Effector memory CD8-positive, alpha-beta T cell (primary cell): ENCODE results near the gene SLC44A3.
A peak's percentile ranks its signal among the peaks of the same experiment; 100 is the strongest.

Experiments
- ATAC-seq: fragments of 150-1000 bp; cut with Tn5 transposase; replicated peaks from 2 replicates; pipeline ENCODE4 v1.10.0; 2021; ENCODE audit warnings: mild to moderate bottlenecking, moderate library complexity
- DNase-seq, 3 experiments: peaks; one replicate each; pipeline ENCODE4 v3.0.0; 2021
- H3K27ac Mint-ChIP-seq, 2 donors: one replicate each; pipeline ENCODE4 v1.8.0; 2022; ENCODE audit warnings: mild to moderate bottlenecking in 2 of 2, mixed read lengths in 2 of 2, moderate library complexity in 2 of 2
- H3K27me3 Mint-ChIP-seq, 2 donors: one replicate each; pipeline ENCODE4 v1.8.0; 2022; ENCODE audit warnings: mixed read lengths in 2 of 2
- H3K36me3 Mint-ChIP-seq: one replicate; pipeline ENCODE4 v1.8.0; 2022; ENCODE audit warnings: mild to moderate bottlenecking, moderate library complexity, mixed read lengths; ENCODE audit not compliant: insufficient read depth
- H3K4me1 Mint-ChIP-seq, 2 donors: one replicate each; pipeline ENCODE4 v1.8.0; 2022; ENCODE audit warnings: low read depth in 2 of 2, mixed read lengths in 2 of 2
- H3K4me3 Mint-ChIP-seq, 2 donors: one replicate each; pipeline ENCODE4 v1.8.0; 2022; ENCODE audit warnings: mild to moderate bottlenecking in 2 of 2, mixed read lengths in 2 of 2, moderate library complexity in 2 of 2
- H3K9me3 Mint-ChIP-seq, 2 donors: one replicate each; pipeline ENCODE4 v1.8.0; 2022; ENCODE audit warnings: mixed read lengths in 2 of 2

Gene SLC44A3

DNA sequence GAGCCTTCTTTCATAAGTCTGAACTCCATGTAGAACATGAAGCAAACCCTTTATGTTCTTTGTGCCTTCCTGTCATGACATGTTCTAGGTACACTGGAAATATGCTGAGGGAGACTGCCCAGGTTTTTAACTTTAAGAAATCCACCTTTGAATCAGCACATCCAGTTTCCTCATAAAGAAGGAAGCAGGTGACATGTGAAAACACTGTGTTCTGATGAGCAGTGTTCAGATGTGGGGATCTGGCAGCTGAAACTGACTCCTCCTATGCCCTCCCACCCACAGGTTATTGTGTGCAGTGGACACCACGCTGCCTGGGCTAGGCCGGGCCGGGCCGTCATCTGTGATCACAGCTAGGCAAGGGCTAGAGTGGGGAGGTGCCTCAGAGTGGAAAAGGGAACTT is 55.6 kb downstream of the SLC44A3 start:
- no peaks in the 10 kb centered on the region for H3K9me3 Mint-ChIP-seq
- no peak overlapping the region for H3K4me3 Mint-ChIP-seq
- no peak for ATAC-seq
- H3K4me1 Mint-ChIP-seq, result no peaks in the 10 kb centered on the region
- no peak overlapping the region for H3K27ac Mint-ChIP-seq
- H3K36me3 Mint-ChIP-seq, result peaks cover 6% of the 10 kb centered on the region
- peaks cover 39 to 45% of the 10 kb centered on the region in 2 donors for H3K27me3 Mint-ChIP-seq
- DNase-seq, result no peak

DNA sequence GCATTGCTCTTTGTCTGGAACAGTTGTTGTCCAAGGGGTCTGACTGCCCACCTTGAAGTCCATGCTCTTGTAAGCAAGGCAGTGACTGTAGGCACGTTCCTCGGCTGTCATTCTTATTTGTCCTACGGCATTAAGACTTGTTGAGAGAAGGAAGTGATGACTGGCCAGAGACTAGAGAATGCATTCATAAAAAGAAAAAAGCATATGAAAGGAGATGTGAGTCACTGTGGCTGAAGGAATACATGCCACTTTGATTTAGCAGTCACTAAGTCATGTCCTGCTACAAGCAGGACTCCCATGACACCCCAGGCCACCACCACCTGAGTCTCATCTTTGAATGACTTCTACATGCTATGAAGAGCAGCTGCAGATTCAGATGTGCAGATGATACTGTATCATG is 56.2 kb downstream of the SLC44A3 start:
- Mint-ChIP-seq H3K9me3 (no peaks in the 10 kb centered on the region), H3K27ac (no peak overlapping the region), H3K4me1 (no peaks in the 10 kb centered on the region), H3K27me3 (peaks cover 37 to 45% of the 10 kb centered on the region in 2 donors), H3K36me3 (peaks cover 6% of the 10 kb centered on the region), H3K4me3 (no peak overlapping the region)
- no peak for DNase-seq
- ATAC-seq, result no peak

GRCh38 chr1:94878329-94878728 is 58.2 kb downstream of the SLC44A3 start:
- ATAC-seq, result no peak
- no peaks in the 10 kb centered on the region for H3K36me3 Mint-ChIP-seq
- peaks cover 7% of the 10 kb centered on the region in 2 donors for H3K4me1 Mint-ChIP-seq
- DNase-seq, result no peak
- H3K27ac Mint-ChIP-seq, result no peak overlapping the region
- no peaks in the 10 kb centered on the region for H3K9me3 Mint-ChIP-seq
- H3K27me3 Mint-ChIP-seq, result peaks cover 35% of the 10 kb centered on the region in 2 donors
- no peak overlapping the region for H3K4me3 Mint-ChIP-seq

GRCh38 chr1:94883691-94884090 is 63.5 kb downstream of the SLC44A3 start:
- DNase-seq, result no peak
- Mint-ChIP-seq H3K27me3 (peaks cover 0 to 7% of the 10 kb centered on the region in 2 donors), H3K4me1 (peaks cover 11 to 15% of the 10 kb centered on the region in 2 donors), H3K36me3 (no peaks in the 10 kb centered on the region), H3K27ac (peak overlapping the region; percentile 26 to 88), H3K9me3 (no peaks in the 10 kb centered on the region), H3K4me3 (peak overlapping the region; percentile 25 to 42)
- ATAC-seq, result no peak

GRCh38 chr1:94884106-94884505 is 63.9 kb downstream of the SLC44A3 start:
- Mint-ChIP-seq H3K9me3 (no peaks in the 10 kb centered on the region), H3K4me3 (peak overlapping the region in 1 of 2 donors; percentile 42), H3K36me3 (no peaks in the 10 kb centered on the region), H3K27ac (peak overlapping the region; percentile 26 to 88), H3K27me3 (peaks cover 0 to 5% of the 10 kb centered on the region in 2 donors), H3K4me1 (peaks cover 11 to 15% of the 10 kb centered on the region in 2 donors)
- ATAC-seq (no peak), DNase-seq (no peak)

- Mint-ChIP-seq H3K27me3 (peaks cover 0 to 5% of the 10 kb centered on the region in 2 donors), H3K36me3 (no peaks in the 10 kb centered on the region), H3K9me3 (no peaks in the 10 kb centered on the region), H3K4me3 (no peak overlapping the region), H3K27ac (no peak overlapping the region), H3K4me1 (peaks cover 11 to 15% of the 10 kb centered on the region in 2 donors)
- no peak for ATAC-seq
- no peak for DNase-seq
Observed at GRCh38 chr1:94884507-94884906, 64.3 kb downstream of the SLC44A3 start.

DNA sequence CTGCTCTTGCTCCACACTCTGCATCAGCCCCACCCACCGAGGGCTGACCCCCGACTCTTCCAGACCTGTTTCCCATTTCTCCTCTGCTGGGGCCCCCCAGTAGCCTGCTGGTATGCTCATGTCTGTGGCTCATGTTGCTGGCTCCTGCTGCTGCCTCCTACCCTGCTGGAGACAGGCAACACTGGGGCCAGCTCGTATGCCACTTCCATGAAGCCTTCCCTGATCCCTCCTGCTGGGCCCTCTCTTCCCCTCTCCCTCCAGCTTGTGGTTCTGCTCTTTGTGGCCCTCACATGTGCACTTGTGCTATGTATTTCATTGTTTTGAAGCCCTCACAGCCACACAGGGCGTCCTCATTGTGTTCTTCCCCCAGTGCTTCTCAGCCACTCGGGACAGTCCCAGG is 66.2 kb downstream of the SLC44A3 start:
- ATAC-seq (no peak), DNase-seq (no peak)
- Mint-ChIP-seq H3K27me3 (peaks cover 9 to 14% of the 10 kb centered on the region in 2 donors), H3K36me3 (no peaks in the 10 kb centered on the region), H3K27ac (no peak overlapping the region), H3K9me3 (no peaks in the 10 kb centered on the region), H3K4me3 (no peak overlapping the region), H3K4me1 (peaks cover 11 to 15% of the 10 kb centered on the region in 2 donors)

DNA sequence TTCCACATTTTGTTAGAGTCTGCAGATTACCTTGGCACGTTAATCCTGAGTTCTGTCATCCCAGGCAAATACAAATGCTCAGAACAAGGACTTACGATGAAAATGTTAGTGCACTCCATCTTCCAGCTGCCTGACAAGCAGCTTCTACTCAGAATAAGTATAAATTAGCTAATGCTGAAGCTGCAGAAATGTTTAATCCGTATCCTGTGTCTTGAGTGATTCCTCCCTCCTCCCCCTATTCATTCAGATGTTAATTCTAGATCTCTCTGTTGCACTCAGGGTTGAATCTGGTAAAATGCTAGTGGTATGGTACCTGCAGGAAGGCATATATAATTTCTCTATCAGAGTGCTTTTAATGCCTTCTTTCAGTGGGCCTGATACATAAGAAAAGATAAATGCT is 66.9 kb downstream of the SLC44A3 start:
- Mint-ChIP-seq H3K27ac (peak overlapping the region in 1 of 2 donors; percentile 36), H3K36me3 (no peaks in the 10 kb centered on the region), H3K4me1 (peaks cover 11 to 15% of the 10 kb centered on the region in 2 donors), H3K4me3 (no peak overlapping the region), H3K27me3 (peaks cover 9 to 14% of the 10 kb centered on the region in 2 donors), H3K9me3 (no peaks in the 10 kb centered on the region)
- ATAC-seq (no peak), DNase-seq (no peak)

- DNase-seq (no peak), ATAC-seq (no peak)
- H3K9me3 Mint-ChIP-seq, result no peaks in the 10 kb centered on the region
- H3K4me3 Mint-ChIP-seq, result no peak overlapping the region
- peaks cover 9 to 14% of the 10 kb centered on the region in 2 donors for H3K27me3 Mint-ChIP-seq
- no peaks in the 10 kb centered on the region for H3K36me3 Mint-ChIP-seq
- H3K4me1 Mint-ChIP-seq, result peaks cover 10 to 14% of the 10 kb centered on the region in 2 donors
- peak overlapping the region in 1 of 2 donors; percentile 36 for H3K27ac Mint-ChIP-seq
Observed at GRCh38 chr1:94887603-94888171, 67.5 kb downstream of the SLC44A3 start.

GRCh38 chr1:94888201-94888600 is 68.0 kb downstream of the SLC44A3 start:
- H3K4me3 Mint-ChIP-seq, result no peak overlapping the region
- H3K27me3 Mint-ChIP-seq, result peaks cover 9 to 14% of the 10 kb centered on the region in 2 donors
- H3K36me3 Mint-ChIP-seq, result no peaks in the 10 kb centered on the region
- H3K4me1 Mint-ChIP-seq, result peaks cover 5 to 9% of the 10 kb centered on the region in 2 donors
- no peak for ATAC-seq
- no peaks in the 10 kb centered on the region for H3K9me3 Mint-ChIP-seq
- no peak for DNase-seq
- H3K27ac Mint-ChIP-seq, result no peak overlapping the region

DNA sequence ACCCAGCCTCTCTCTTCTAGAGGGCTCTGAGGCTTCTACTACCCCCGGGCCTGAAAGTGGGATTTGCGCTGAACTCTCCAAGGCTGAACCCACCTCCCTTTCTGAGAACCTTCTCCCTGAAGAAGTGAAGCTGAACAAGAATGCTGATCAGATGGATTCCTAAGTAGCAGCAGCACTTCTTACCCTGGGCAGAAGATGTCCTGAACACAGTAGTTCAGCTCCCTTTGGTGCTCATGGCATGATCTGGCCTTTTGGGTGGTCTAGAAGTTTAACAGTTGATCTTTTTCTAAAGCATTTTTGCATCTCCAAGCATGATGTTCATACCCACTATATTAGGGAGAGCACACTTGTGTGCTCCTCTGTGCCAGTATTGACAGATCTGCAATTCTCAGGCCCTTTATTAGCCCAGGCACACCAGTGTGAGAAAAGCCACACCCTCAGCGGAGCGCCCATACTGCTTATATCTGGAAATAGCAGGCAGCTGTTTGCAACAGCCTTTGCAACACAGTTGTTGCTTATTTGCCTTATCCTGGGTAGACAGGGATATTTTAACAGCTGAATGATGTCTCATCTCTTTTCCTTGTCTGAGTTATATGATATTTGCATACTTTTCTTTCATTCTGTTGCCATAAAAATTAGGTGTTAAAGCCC is 72.6 kb downstream of the SLC44A3 start:
- Mint-ChIP-seq H3K27ac (no peak overlapping the region), H3K36me3 (peaks cover 4% of the 10 kb centered on the region), H3K4me3 (no peak overlapping the region), H3K4me1 (no peaks in the 10 kb centered on the region), H3K27me3 (peaks cover 9 to 33% of the 10 kb centered on the region in 2 donors), H3K9me3 (no peaks in the 10 kb centered on the region)
- DNase-seq (no peak), ATAC-seq (no peak)

- H3K4me1 Mint-ChIP-seq, result no peaks in the 10 kb centered on the region
- no peak overlapping the region for H3K4me3 Mint-ChIP-seq
- H3K9me3 Mint-ChIP-seq, result no peaks in the 10 kb centered on the region
- no peak overlapping the region for H3K27ac Mint-ChIP-seq
- ATAC-seq (no peak), DNase-seq (no peak)
- H3K36me3 Mint-ChIP-seq, result peaks cover 4% of the 10 kb centered on the region
- peaks cover 9 to 40% of the 10 kb centered on the region in 2 donors for H3K27me3 Mint-ChIP-seq
Observed at GRCh38 chr1:94894630-94895029, 74.5 kb downstream of the SLC44A3 start.

GRCh38 chr1:94895518-94895917 is 75.4 kb downstream of the SLC44A3 start:
- Mint-ChIP-seq H3K4me3 (no peak overlapping the region), H3K27me3 (peaks cover under 1 to 33% of the 10 kb centered on the region in 2 donors), H3K27ac (no peak overlapping the region), H3K9me3 (no peaks in the 10 kb centered on the region), H3K36me3 (peaks cover 4% of the 10 kb centered on the region), H3K4me1 (no peaks in the 10 kb centered on the region)
- ATAC-seq (no peak), DNase-seq (no peak)
